Hepatocyte (in vitro differentiated cells): ENCODE measurements around the gene APBB1IP. TPM values are rescaled to one million over a fixed set of nuclear protein-coding genes. Genes with fewer than 3 reads are reported as not detected.

Experiments
- DNase-seq: peaks from one replicate; pipeline ENCODE4 v3.0.0-alpha.2; 2016; ENCODE audit warnings: low spot score
- H2AFZ ChIP-seq: fragments of 200-600 bp; sonication (generic); 2 replicates; pipeline ENCODE4 v1.6.0; 2016; ENCODE audit warnings: antibody characterized with exemption, mild to moderate bottlenecking
- H3K27ac ChIP-seq: fragments of 200-600 bp; sonication (generic); 2 replicates; pipeline ENCODE4 v1.5.1; 2016; ENCODE audit warnings: mild to moderate bottlenecking
- H3K27me3 ChIP-seq: fragments of 200-600 bp; sonication (generic); 2 replicates; pipeline ENCODE4 v1.6.1; 2016
- H3K36me3 ChIP-seq: fragments of 200-600 bp; sonication (generic); replicated peaks from 2 replicates; pipeline ENCODE4 v1.5.1; 2016; ENCODE audit warnings: low read depth; ENCODE audit not compliant: insufficient read depth
- H3K4me1 ChIP-seq: fragments of 200-600 bp; sonication (generic); 2 replicates; pipeline ENCODE4 v1.5.1; 2016; ENCODE audit warnings: mild to moderate bottlenecking, moderate library complexity; ENCODE audit not compliant: insufficient read depth
- H3K4me2 ChIP-seq: fragments of 200-600 bp; sonication (generic); 2 replicates; pipeline ENCODE4 v1.6.0; 2016
- H3K4me3 ChIP-seq: fragments of 200-600 bp; sonication (generic); 2 replicates; pipeline ENCODE4 v1.5.1; 2016; ENCODE audit warnings: mild to moderate bottlenecking
- H3K79me2 ChIP-seq: fragments of 200-600 bp; sonication (generic); 2 replicates; pipeline ENCODE4 v1.6.0; 2017; ENCODE audit warnings: mild to moderate bottlenecking
- H3K9me2 ChIP-seq: fragments of 200-600 bp; sonication (generic); replicated peaks from 2 replicates; pipeline ENCODE4 v1.6.0; 2017; ENCODE audit warnings: mild to moderate bottlenecking; ENCODE audit not compliant: insufficient read depth
- H3K9me3 ChIP-seq: fragments of 200-600 bp; sonication (generic); 2 replicates; pipeline ENCODE4 v1.5.1; 2016; ENCODE audit warnings: low read depth, mild to moderate bottlenecking
- H4K20me1 ChIP-seq: fragments of 200-600 bp; sonication (generic); 2 replicates; pipeline ENCODE4 v1.6.0; 2016; ENCODE audit warnings: mild to moderate bottlenecking; ENCODE audit not compliant: insufficient read depth, poor library complexity, severe bottlenecking
- EZH2 ChIP-seq: fragments of 200-600 bp; sonication (generic); IDR thresholded peaks from 2 replicates; pipeline ENCODE4 v1.6.1; 2016; ENCODE audit warnings: antibody characterized with exemption, mild to moderate bottlenecking, borderline replicate concordance
- EZH2phosphoT487 ChIP-seq: fragments of 200-600 bp; sonication (generic); IDR thresholded peaks from one replicate; pipeline ENCODE4 v1.6.1; 2018; ENCODE audit warnings: antibody characterized with exemption, mild to moderate bottlenecking, low read depth, moderate library complexity; ENCODE audit not compliant: unreplicated experiment, severe bottlenecking
- WGBS: methylation state at CpG from one replicate; pipeline ENCODE4 v1.1.6; 2016; ENCODE audit warnings: low lambda C conversion rate; ENCODE audit errors: missing lambda C conversion rate; 5-methylcytosine and 5-hydroxymethylcytosine counted together
- polyA plus RNA-seq: library from polyadenylated mRNA; unstranded; fragments of >200 nt; fragmentation: Nextera tagmentation; extraction: Ambion mirVana; gene quantifications from 2 replicates; pipeline ENCODE4 v1.2.1, GENCODE V29; 2016
- total RNA-seq: library from RNA; depleted of rRNA; stranded (reverse); fragments of >200 nt; gene quantifications from 2 replicates; pipeline ENCODE4 v1.2.3, GENCODE V29; 2014
- TF ChIP-seq, protein P1 (sequence below): fragments of 200-600 bp; sonication (generic); IDR thresholded peaks from 2 replicates; pipeline ENCODE4 v1.5.1; 2016; ENCODE audit warnings: antibody characterized with exemption, mild to moderate bottlenecking; ENCODE audit not compliant: poor library complexity

APBB1IP gene
- total and polyA plus RNA-seq, 2 experiments from 2014 or later, result 1.1 to 1.8 TPM

GRCh38 chr10:26543567-26544306 lies 105.6 kb downstream of the APBB1IP start:
- no peaks in the 10 kb centered on the region for H4K20me1 ChIP-seq
- no peaks in the 10 kb centered on the region for H3K9me3 ChIP-seq
- no peaks in the 10 kb centered on the region for H3K79me2 ChIP-seq
- H3K27ac ChIP-seq, result no peak overlapping the region
- H3K4me1 ChIP-seq, result no peaks in the 10 kb centered on the region
- no peaks in the 10 kb centered on the region for H3K27me3 ChIP-seq
- no peaks in the 10 kb centered on the region for H3K36me3 ChIP-seq
- no peak for TF ChIP-seq EZH2phosphoT487
- no peaks in the 10 kb centered on the region for H3K9me2 ChIP-seq
- WGBS, result 95% methylated on average over 7 of the region's 7 CpGs
- no peak overlapping the region for H3K4me3 ChIP-seq
- no peak overlapping the region for H2AFZ ChIP-seq
- no peak overlapping the region for H3K4me2 ChIP-seq
- no peak for DNase-seq

DNA sequence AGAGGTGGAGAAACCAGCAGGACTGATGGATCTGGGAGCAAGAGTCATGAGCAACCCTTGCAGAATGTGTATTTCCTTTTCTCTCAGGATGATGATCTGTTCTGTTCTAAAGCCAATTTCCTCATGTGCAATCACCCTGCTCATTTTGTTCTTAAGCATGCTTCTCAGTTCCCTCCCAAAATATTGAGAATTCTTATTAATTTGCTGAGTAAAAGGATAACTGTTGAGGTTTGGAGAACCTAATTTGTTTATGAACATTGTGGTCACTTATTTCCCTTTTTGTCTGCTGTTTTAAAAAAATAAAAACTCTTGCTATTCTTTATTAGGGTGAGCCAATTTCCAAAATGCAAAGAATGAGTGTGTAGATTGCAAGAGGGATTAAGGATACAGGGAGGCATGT lies 106.8 kb downstream of the APBB1IP start:
- DNase-seq, result no peak
- no peaks in the 10 kb centered on the region for H3K9me2 ChIP-seq
- H3K36me3 ChIP-seq, result no peaks in the 10 kb centered on the region
- H3K9me3 ChIP-seq, result peaks cover 4% of the 10 kb centered on the region
- no peaks in the 10 kb centered on the region for H4K20me1 ChIP-seq
- H2AFZ ChIP-seq, result no peak overlapping the region
- H3K27ac ChIP-seq, result no peak overlapping the region
- TF ChIP-seq EZH2, result no peak
- TF ChIP-seq, protein P1, sequence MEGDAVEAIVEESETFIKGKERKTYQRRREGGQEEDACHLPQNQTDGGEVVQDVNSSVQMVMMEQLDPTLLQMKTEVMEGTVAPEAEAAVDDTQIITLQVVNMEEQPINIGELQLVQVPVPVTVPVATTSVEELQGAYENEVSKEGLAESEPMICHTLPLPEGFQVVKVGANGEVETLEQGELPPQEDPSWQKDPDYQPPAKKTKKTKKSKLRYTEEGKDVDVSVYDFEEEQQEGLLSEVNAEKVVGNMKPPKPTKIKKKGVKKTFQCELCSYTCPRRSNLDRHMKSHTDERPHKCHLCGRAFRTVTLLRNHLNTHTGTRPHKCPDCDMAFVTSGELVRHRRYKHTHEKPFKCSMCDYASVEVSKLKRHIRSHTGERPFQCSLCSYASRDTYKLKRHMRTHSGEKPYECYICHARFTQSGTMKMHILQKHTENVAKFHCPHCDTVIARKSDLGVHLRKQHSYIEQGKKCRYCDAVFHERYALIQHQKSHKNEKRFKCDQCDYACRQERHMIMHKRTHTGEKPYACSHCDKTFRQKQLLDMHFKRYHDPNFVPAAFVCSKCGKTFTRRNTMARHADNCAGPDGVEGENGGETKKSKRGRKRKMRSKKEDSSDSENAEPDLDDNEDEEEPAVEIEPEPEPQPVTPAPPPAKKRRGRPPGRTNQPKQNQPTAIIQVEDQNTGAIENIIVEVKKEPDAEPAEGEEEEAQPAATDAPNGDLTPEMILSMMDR, result no peak
- TF ChIP-seq EZH2phosphoT487, result no peak
- no peak overlapping the region for H3K4me3 ChIP-seq
- no peaks in the 10 kb centered on the region for H3K27me3 ChIP-seq
- H3K79me2 ChIP-seq, result no peaks in the 10 kb centered on the region
- no peaks in the 10 kb centered on the region for H3K4me1 ChIP-seq
- no peak overlapping the region for H3K4me2 ChIP-seq

- no peak overlapping the region for H3K4me2 ChIP-seq
- no peak for DNase-seq
- H3K4me3 ChIP-seq, result no peak overlapping the region
- H3K79me2 ChIP-seq, result no peaks in the 10 kb centered on the region
- TF ChIP-seq EZH2phosphoT487, result no peak
- TF ChIP-seq EZH2, result no peak
- TF ChIP-seq, protein P1, result no peak
- H4K20me1 ChIP-seq, result no peaks in the 10 kb centered on the region
- H3K36me3 ChIP-seq, result no peaks in the 10 kb centered on the region
- H3K27me3 ChIP-seq, result no peaks in the 10 kb centered on the region
- peaks cover 8% of the 10 kb centered on the region for H3K4me1 ChIP-seq
- 83% methylated on average over 15 of the region's 15 CpGs for WGBS
- no peak overlapping the region for H2AFZ ChIP-seq
- H3K9me3 ChIP-seq, result peaks cover 4% of the 10 kb centered on the region
- H3K9me2 ChIP-seq, result no peaks in the 10 kb centered on the region
- no peak overlapping the region for H3K27ac ChIP-seq
Observed at GRCh38 chr10:26550774-26551526, 112.8 kb downstream of the APBB1IP start.

DNA sequence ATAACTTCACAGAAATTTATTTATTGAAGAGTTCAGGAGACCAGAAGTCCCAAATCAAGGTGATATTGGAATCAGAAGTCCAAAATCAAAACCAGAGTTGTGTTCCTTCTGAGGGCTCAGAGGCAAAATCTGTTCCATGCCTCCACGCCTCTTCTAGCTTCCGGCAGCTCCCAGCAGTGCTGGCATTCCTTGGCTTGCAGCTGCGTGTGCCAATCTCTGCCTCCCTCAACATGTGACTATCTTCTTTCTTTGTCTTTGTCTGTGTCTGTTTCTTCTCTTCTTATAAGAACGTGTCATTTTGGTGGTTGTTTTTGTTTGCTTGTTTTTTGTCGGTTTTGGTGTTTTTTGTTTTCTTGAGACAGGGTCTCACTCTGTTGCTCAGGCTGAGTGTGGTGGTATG lies 116.1 kb downstream of the APBB1IP start:
- no peak for DNase-seq
- peaks cover 8% of the 10 kb centered on the region for H3K4me1 ChIP-seq
- H2AFZ ChIP-seq, result no peak overlapping the region
- H3K9me2 ChIP-seq, result no peaks in the 10 kb centered on the region
- H4K20me1 ChIP-seq, result no peaks in the 10 kb centered on the region
- 97% methylated on average over 5 of the region's 5 CpGs for WGBS
- H3K36me3 ChIP-seq, result no peaks in the 10 kb centered on the region
- H3K27ac ChIP-seq, result no peak overlapping the region
- H3K4me2 ChIP-seq, result no peak overlapping the region
- no peak overlapping the region for H3K4me3 ChIP-seq
- no peaks in the 10 kb centered on the region for H3K27me3 ChIP-seq
- peaks cover 4% of the 10 kb centered on the region for H3K9me3 ChIP-seq
- no peak for TF ChIP-seq EZH2phosphoT487
- TF ChIP-seq, protein P1, result no peak
- TF ChIP-seq EZH2, result no peak
- H3K79me2 ChIP-seq, result no peaks in the 10 kb centered on the region
